NT2/D1 (cell line): ENCODE measurements around the gene ZNF556.
"Not testable (repeated sequence)": the region's sequence is repeated elsewhere in the genome, so short reads cannot be mapped to it uniquely, and the experiment has no call there.

Experiments
- DNase-seq: peaks from one replicate; pipeline ENCODE4 v3.0.0-alpha.2; 2011; ENCODE audit warnings: low read depth, low spot score
- H3K27me3 ChIP-seq: 2 replicates; pipeline ENCODE4 v1.6.0; 2011; ENCODE audit warnings: mild to moderate bottlenecking; ENCODE audit not compliant: insufficient read length, insufficient read depth
- H3K36me3 ChIP-seq: 2 replicates; pipeline ENCODE4 v1.6.1; 2011; ENCODE audit warnings: mild to moderate bottlenecking, low read length, mixed read lengths; ENCODE audit not compliant: insufficient read depth, insufficient read length
- H3K4me1 ChIP-seq: 2 replicates; pipeline ENCODE4 v1.5.1; 2011; ENCODE audit not compliant: insufficient read depth, insufficient read length
- H3K4me3 ChIP-seq: 2 replicates; pipeline ENCODE4 v1.5.1; 2011; ENCODE audit warnings: low read depth; ENCODE audit not compliant: insufficient read length
- H3K9ac ChIP-seq: 2 replicates; pipeline ENCODE4 v1.6.0; 2011; ENCODE audit warnings: low read depth; ENCODE audit not compliant: insufficient read length
- H3K9me3 ChIP-seq: 2 replicates; pipeline ENCODE4 v1.5.1; 2011; ENCODE audit warnings: mild to moderate bottlenecking, low read length; ENCODE audit not compliant: insufficient read depth
- SUZ12 ChIP-seq: IDR thresholded peaks from 2 replicates; pipeline ENCODE4 v1.6.1; 2011; ENCODE audit not compliant: insufficient read length, insufficient read depth; ENCODE audit errors: extremely low read depth
- YY1 ChIP-seq: IDR thresholded peaks from 2 replicates; pipeline ENCODE4 v1.6.1; 2011; ENCODE audit not compliant: insufficient read length, insufficient read depth
- ZNF274 ChIP-seq: IDR thresholded peaks from 2 replicates; pipeline ENCODE4 v1.6.1; 2011; ENCODE audit warnings: mild to moderate bottlenecking, low read depth, low read length

Gene ZNF556

GRCh38 chr19:2877398-2878331, 10.5 kb downstream of the ZNF556 start:
- H3K9me3 ChIP-seq, result peaks cover 40% of the 10 kb centered on the region
- no peak overlapping the region for H3K4me3 ChIP-seq
- TF ChIP-seq SUZ12, result no peak
- TF ChIP-seq ZNF274, result no peak
- TF ChIP-seq YY1, result no peak
- DNase-seq, result no peak
- H3K27me3 ChIP-seq, result no peaks in the 10 kb centered on the region
- no peak overlapping the region for H3K9ac ChIP-seq
- H3K36me3 ChIP-seq, result no peaks in the 10 kb centered on the region
- no peaks in the 10 kb centered on the region for H3K4me1 ChIP-seq

- Histone ChIP-seq H3K27me3 (no peaks in the 10 kb centered on the region), H3K9me3 (peaks cover 14% of the 10 kb centered on the region), H3K4me1 (no peaks in the 10 kb centered on the region), H3K9ac (no peak overlapping the region), H3K36me3 (no peaks in the 10 kb centered on the region), H3K4me3 (no peak overlapping the region)
- no peak for DNase-seq
- TF ChIP-seq SUZ12, result no peak
- no peak for TF ChIP-seq YY1
- no peak for TF ChIP-seq ZNF274
Observed at GRCh38 chr19:2883686-2884439, 16.7 kb downstream of the ZNF556 start.

GRCh38 chr19:2885736-2886135, 18.6 kb downstream of the ZNF556 start:
- peaks cover 5% of the 10 kb centered on the region; the same call in 1 of the 2 replicates for H3K9me3 ChIP-seq
- no peak overlapping the region for H3K4me3 ChIP-seq
- H3K4me1 ChIP-seq, result no peaks in the 10 kb centered on the region
- DNase-seq, result no peak
- no peaks in the 10 kb centered on the region for H3K36me3 ChIP-seq
- H3K27me3 ChIP-seq, result no peaks in the 10 kb centered on the region
- H3K9ac ChIP-seq, result no peak overlapping the region
- no peak for TF ChIP-seq YY1
- no peak for TF ChIP-seq SUZ12
- no peak for TF ChIP-seq ZNF274

DNA sequence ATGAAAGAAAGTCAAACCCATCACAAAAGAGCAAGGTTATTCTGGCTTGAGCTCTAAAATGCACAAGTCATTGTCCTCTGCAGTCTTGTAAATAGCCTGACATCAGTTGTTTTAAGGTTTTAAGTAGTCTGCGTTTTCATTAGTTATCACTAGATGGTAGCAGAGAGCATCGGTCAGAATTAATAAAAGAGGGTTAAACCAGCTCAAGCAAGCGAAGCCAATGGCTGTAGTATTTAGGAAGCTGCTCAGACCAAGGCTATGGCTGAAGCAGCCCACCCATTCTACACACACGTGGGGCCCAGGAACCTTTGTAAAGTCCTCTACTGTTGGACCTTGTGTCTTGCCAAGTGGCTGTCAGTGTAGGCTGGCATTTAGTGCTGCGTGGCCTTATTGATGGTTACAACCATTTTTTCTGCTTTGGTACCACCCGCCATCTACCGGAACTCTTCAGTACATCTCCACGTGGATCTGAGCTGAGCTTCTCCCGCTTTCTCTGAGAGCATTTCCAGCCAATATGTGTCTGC, 20.3 kb downstream of the ZNF556 start:
- no peak for TF ChIP-seq ZNF274
- no peak for TF ChIP-seq SUZ12
- no peak for TF ChIP-seq YY1
- Histone ChIP-seq H3K4me1 (no peaks in the 10 kb centered on the region), H3K9me3 (peaks cover 5% of the 10 kb centered on the region; the same call in 1 of the 2 replicates), H3K4me3 (no peak overlapping the region), H3K36me3 (no peaks in the 10 kb centered on the region), H3K27me3 (no peaks in the 10 kb centered on the region), H3K9ac (no peak overlapping the region)
- peak; percentile 49 for DNase-seq

GRCh38 chr19:2888731-2889224, 21.6 kb downstream of the ZNF556 start:
- TF ChIP-seq ZNF274 (no peak), YY1 (no peak), SUZ12 (no peak)
- Histone ChIP-seq H3K9ac (no peak overlapping the region), H3K27me3 (no peaks in the 10 kb centered on the region), H3K4me1 (no peaks in the 10 kb centered on the region), H3K36me3 (no peaks in the 10 kb centered on the region), H3K9me3 (peaks cover 5% of the 10 kb centered on the region; the same call in 1 of the 2 replicates), H3K4me3 (no peak overlapping the region)
- DNase-seq, result peak; percentile 76

DNA sequence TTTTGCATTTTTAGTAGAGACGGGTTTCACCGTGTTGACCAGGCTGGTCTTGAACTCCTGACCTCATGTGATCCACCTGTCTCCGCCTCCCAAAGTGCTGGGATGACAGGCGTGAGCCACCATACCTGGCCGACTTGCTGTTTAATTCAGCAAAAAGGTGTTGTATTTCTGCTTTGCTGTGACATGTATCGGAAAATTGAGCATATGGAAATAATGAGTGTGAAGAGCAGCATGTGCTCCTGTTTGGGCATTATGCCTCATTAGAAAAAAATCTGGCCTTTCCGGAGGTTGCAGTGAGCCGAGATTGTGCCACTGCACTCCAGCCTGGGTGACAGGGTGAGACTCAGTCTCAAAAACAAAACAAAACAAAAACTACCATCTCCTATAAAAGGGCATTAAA, 23.4 kb downstream of the ZNF556 start:
- H3K27me3 ChIP-seq, H3K4me3 ChIP-seq, H3K36me3 ChIP-seq, H3K4me1 ChIP-seq, H3K9me3 ChIP-seq, DNase-seq, H3K9ac ChIP-seq: not testable (repeated sequence)

GRCh38 chr19:2896694-2897093, 29.6 kb downstream of the ZNF556 start:
- Histone ChIP-seq H3K36me3 (no peaks in the 10 kb centered on the region), H3K9me3 (peaks cover 17% of the 10 kb centered on the region; the same call in 1 of the 2 replicates), H3K9ac (no peak overlapping the region), H3K4me3 (no peak overlapping the region), H3K4me1 (no peaks in the 10 kb centered on the region), H3K27me3 (no peaks in the 10 kb centered on the region)
- no peak for DNase-seq
- TF ChIP-seq SUZ12 (no peak), ZNF274 (0 out of 2 replicates have a peak, but pooled peaks have one; percentile 27), YY1 (no peak)
